22Rv1 (cell line): ENCODE measurements around the gene CFAP46.

Experiments used
- H3K27ac ChIP-seq: fragments of 450-650 bp; 2 replicates; pipeline ENCODE4 v1.5.1; 2017
- CTCF ChIP-seq: fragments of 450-650 bp; IDR thresholded peaks from 2 replicates; pipeline ENCODE4 v1.5.1; 2017; ENCODE audit warnings: mild to moderate bottlenecking
- ZFX ChIP-seq: fragments of 450-650 bp; IDR thresholded peaks from 2 replicates; pipeline ENCODE4 v1.6.1; 2017; ENCODE audit warnings: antibody characterized with exemption, borderline replicate concordance

Gene CFAP46

GRCh38 chr10:132786884-132787494, 155.4 kb downstream of the CFAP46 start:
- TF ChIP-seq ZFX: no peak
- TF ChIP-seq CTCF: no peak
- no peak overlapping the region for H3K27ac ChIP-seq

- no peak overlapping the region for H3K27ac ChIP-seq
- no peak for TF ChIP-seq ZFX
These were observed 155.9 kb downstream of the CFAP46 start for GRCh38 chr10:132786476-132786883.

GRCh38 chr10:132785723-132786475, 156.5 kb downstream of the CFAP46 start, which contains the start of gene NKX6-2:
TSS of gene NKX6-2 (minus strand) at chr10:132786147. CDS start at chr10:132785948, 199 bp downstream.
- TF ChIP-seq ZFX: no peak
- no peak for TF ChIP-seq CTCF
- H3K27ac ChIP-seq: no peak within 1 kb of the TSS

GRCh38 chr10:132784866-132785722, 157.3 kb downstream of the CFAP46 start:
- H3K27ac ChIP-seq: no peak overlapping the region
- TF ChIP-seq ZFX (no peak), CTCF (no peak)

- no peak overlapping the region for H3K27ac ChIP-seq
- TF ChIP-seq ZFX (no peak), CTCF (no peak)
These were observed 158.2 kb downstream of the CFAP46 start for GRCh38 chr10:132783940-132784865.

GRCh38 chr10:132783165-132783939, 159.0 kb downstream of the CFAP46 start:
- no peak for TF ChIP-seq ZFX
- no peak for TF ChIP-seq CTCF
- H3K27ac ChIP-seq: no peak overlapping the region
